Measurements from ENCODE around the gene KRTAP1-5. TPM values are rescaled to one million over a fixed set of nuclear protein-coding genes. Genes with fewer than 3 reads are reported as not detected.

The KRTAP1-5 gene
- total and polyA plus RNA-seq, 10 of the 15 experiments (the other 5 are each of a cell fraction or from before 2014, with no cell fraction given) = not detected

GRCh38 chr17:40984226-40984625, 42.8 kb downstream of the KRTAP1-5 start, which contains the start of gene KRT40:
Gene KRT40 (minus strand): TSS chr17:40984326. CDS start chr17:40984273, 53 bp downstream.
- Histone ChIP-seq H3K4me3 (no peak within 1 kb of the TSS), H3K4me2 (ENCODE audit: control insufficient read depth, insufficient read depth) (no peak within 1 kb of the TSS), H3K36me3 (ENCODE audit: control insufficient read depth in 2 of 2, insufficient read depth in 2 of 2, low read length in 1 of 2) (no peaks in the 10 kb centered on the region), H3K79me2 (ENCODE audit: control insufficient read depth, insufficient read depth, low read length) (no peaks in the 10 kb centered on the region), H3K27ac (ENCODE audit: control insufficient read depth, insufficient read depth) (no peak within 1 kb of the TSS), H3K9ac (ENCODE audit: control insufficient read depth, insufficient read depth, low read length) (no peak within 1 kb of the TSS), H2AFZ (ENCODE audit: control insufficient read depth, low read depth, low read length) (no peak within 1 kb of the TSS), H3K27me3 (replicated peaks in 1 of 2; ENCODE audit: control insufficient read depth in 2 of 2, insufficient read depth in 2 of 2, low read length in 1 of 2) (peaks cover 0 to 4% of the 10 kb centered on the region in 2 experiments; a peak in 1 of 4 replicates), H4K20me1 (ENCODE audit: control insufficient read depth, insufficient read depth) (no peaks in the 10 kb centered on the region), H3K9me3 (replicated peaks; ENCODE audit: control insufficient read depth, insufficient read depth, low read length) (no peaks in the 10 kb centered on the region), H3K4me1 (ENCODE audit: control insufficient read depth, insufficient read depth, low read length) (no peaks in the 10 kb centered on the region)
- TF ChIP-seq ZBTB11 (CRISPR knock-in tag; IDR thresholded peaks at IDR 0.05) = no peak
- TF ChIP-seq RFX5 (IDR thresholded peaks at IDR 0.05; ENCODE audit: low read depth, low read length) = no peak
- TF ChIP-seq BACH1 (IDR thresholded peaks at IDR 0.05; ENCODE audit: borderline replicate concordance) = no peak
- no peak for TF ChIP-seq IRF4 (IDR thresholded peaks at IDR 0.05; ENCODE audit: low read depth, low read length)
- no peak for TF ChIP-seq ZZZ3 (IDR thresholded peaks at IDR 0.05; ENCODE audit: control insufficient read depth, insufficient read length, low read depth)
- TF ChIP-seq FOXM1 (IDR thresholded peaks at IDR 0.05; ENCODE audit: low read depth, low read length) = no peak
- TF ChIP-seq NBN (IDR thresholded peaks at IDR 0.05) = no peak
- TF ChIP-seq TARDBP (IDR thresholded peaks at IDR 0.05; ENCODE audit: borderline replicate concordance) = no peak
- TF ChIP-seq ATF3 (IDR thresholded peaks at IDR 0.05; ENCODE audit: borderline replicate concordance, extremely low read depth, low read depth, low read length) = no peak
- ATAC-seq (no peak), FAIRE-seq (no peak), DNase-seq (ENCODE audit: low read depth, low spot score) (no peak)
- CTCF ChIA-PET = no interaction called here
- POLR2A ChIA-PET = no interaction called here
- SMC1A ChIA-PET (ENCODE audit: uncharacterized antibody, unreplicated experiment) = interaction anchor here (1.1 kb wide), 1 partner anchor 37 kb away, joined by 3 read pairs; no protein-coding TSS in a partner anchor
- RAD21 ChIA-PET (ENCODE audit: unreplicated experiment) = no interaction called here
- 29% methylated on average over 3 of the region's 3 CpGs for WGBS (ENCODE audit: insufficient coverage, insufficient replicate concordance, low lambda C conversion rate, missing lambda C conversion rate)
- intact Hi-C loops (cut with micrococcal nuclease; ENCODE audit: unreplicated experiment) (no loop called here), in situ Hi-C loops (cut with MboI) (no loop called here)
- BruUV-seq (replicated peaks) = no TSS peak

Measured in GM12878 (cell line).